ENCODE results near the gene TMC5.
A peak's percentile ranks its signal among the peaks of the same experiment; 100 is the strongest.
"Not testable (repeated sequence)": the region's sequence is repeated elsewhere in the genome, so short reads cannot be mapped to it uniquely, and the experiment has no call there.

The TMC5 gene

GRCh38 chr16:19417640-19418039, at the start of gene TMC5:
TSS of gene TMC5 (plus strand) at chr16:19417883. CDS start at chr16:19440039, 22,156 bp downstream.
- no peak for DNase-seq

- DNase-seq = not testable (repeated sequence)
Observed at GRCh38 chr16:19372541-19372940, 45.1 kb upstream of the TMC5 start.

GRCh38 chr16:19374402-19374801, 43.3 kb upstream of the TMC5 start:
- DNase-seq = no peak

- DNase-seq = peak; percentile 26
Observed at GRCh38 chr16:19375561-19376158, 42.0 kb upstream of the TMC5 start.

- DNase-seq = no peak
Observed at GRCh38 chr16:19377864-19378263, 39.8 kb upstream of the TMC5 start.

- DNase-seq = no peak
Observed at GRCh38 chr16:19378511-19378910, 39.2 kb upstream of the TMC5 start.

GRCh38 chr16:19379838-19380237, 37.8 kb upstream of the TMC5 start:
- no peak for DNase-seq

GRCh38 chr16:19380328-19380727, 37.4 kb upstream of the TMC5 start:
- no peak for DNase-seq

GRCh38 chr16:19382084-19382801, 35.4 kb upstream of the TMC5 start:
- no peak for DNase-seq

- no peak for DNase-seq
Observed at GRCh38 chr16:19382887-19383816, 34.5 kb upstream of the TMC5 start.

GRCh38 chr16:19384656-19385055, 33.0 kb upstream of the TMC5 start:
- DNase-seq = no peak

GRCh38 chr16:19386525-19386924, 31.2 kb upstream of the TMC5 start:
- no peak for DNase-seq

GRCh38 chr16:19389246-19389645, 28.4 kb upstream of the TMC5 start:
- peak; percentile 40 for DNase-seq

- not testable (repeated sequence) for DNase-seq
Observed at GRCh38 chr16:19391185-19391776, 26.4 kb upstream of the TMC5 start.

- DNase-seq = no peak
Observed at GRCh38 chr16:19392352-19392751, 25.3 kb upstream of the TMC5 start.

- DNase-seq = no peak
Observed at GRCh38 chr16:19393226-19394111, 24.2 kb upstream of the TMC5 start.

GRCh38 chr16:19395646-19396267, 21.9 kb upstream of the TMC5 start:
- not testable (repeated sequence) for DNase-seq

- DNase-seq = no peak
Observed at GRCh38 chr16:19396555-19397011, 21.1 kb upstream of the TMC5 start.

- not testable (repeated sequence) for DNase-seq
Observed at GRCh38 chr16:19397373-19397772, 20.3 kb upstream of the TMC5 start.

- DNase-seq = no peak
Observed at GRCh38 chr16:19400711-19401110, 17.0 kb upstream of the TMC5 start.

GRCh38 chr16:19406891-19407491, 10.7 kb upstream of the TMC5 start:
- DNase-seq = no peak
